GM18867 (cell line): ENCODE measurements around the gene PIK3C2G.
"Not testable (repeated sequence)": the region's sequence is repeated elsewhere in the genome, so short reads cannot be mapped to it uniquely, and the experiment has no call there.

Experiments used
- ATAC-seq: cut with Tn5 transposase; IDR thresholded peaks from one replicate; pipeline ENCODE4 v1.9.1; 2021; ENCODE audit warnings: mild to moderate bottlenecking, moderate library complexity; ENCODE audit not compliant: unreplicated experiment

The PIK3C2G gene

DNA sequence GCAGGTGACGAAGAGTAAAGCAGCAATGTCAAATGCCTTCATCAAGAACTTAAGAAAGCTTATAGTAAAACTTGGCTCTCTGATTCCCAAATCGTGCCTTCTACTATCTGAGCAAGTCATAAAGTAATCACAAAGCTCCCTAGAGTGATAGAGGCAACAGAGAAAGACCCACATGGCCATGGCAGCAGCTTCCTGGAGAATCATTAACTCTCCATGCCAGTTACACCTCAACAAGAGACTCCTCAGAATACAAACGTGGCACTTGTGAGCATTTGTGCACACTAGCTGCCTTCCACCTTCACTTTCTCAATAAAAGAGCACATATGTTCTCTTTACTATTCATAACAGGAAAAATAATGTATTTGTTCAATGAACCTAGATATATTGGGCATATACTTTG lies 428.5 kb downstream of the PIK3C2G start:
- ATAC-seq, result no peak

DNA sequence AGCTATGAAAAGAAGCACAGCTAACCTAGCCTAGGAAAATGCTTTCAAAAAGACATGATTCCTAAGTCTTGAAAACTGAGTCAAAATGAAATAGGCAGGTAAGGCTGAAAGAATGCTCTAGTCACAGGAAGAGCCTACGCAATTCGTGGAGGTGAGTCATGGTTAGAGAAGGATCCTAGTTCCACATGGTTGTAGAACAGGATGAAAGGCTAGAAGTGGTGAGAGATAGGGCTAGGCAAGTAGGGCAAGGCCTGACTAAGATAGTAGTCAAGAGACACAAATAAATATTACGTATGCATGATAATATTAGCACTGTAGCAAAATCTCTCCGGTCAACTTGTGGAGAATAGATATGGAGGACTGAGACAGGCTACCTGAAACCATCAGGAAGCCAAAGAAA lies 429.3 kb downstream of the PIK3C2G start:
- ATAC-seq, result no peak

DNA sequence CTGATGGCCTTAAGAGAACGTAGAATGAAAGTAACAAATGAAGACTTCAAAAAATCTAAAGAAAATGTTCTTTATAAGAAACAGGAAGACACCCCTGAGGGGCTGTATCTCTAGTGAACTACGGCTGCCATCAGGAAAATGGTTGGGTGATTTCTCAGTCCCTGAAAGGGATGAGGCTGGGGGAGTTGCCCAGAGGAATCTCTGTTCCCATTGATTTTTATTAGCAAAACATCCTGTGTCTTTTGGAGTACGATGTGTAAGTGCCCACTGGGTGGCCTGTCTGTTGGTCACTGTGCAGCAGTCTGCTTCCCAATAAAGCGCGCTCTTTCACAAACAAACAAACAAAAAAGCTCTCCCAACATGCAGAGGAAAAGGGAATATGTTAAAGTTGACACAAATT lies 432.7 kb downstream of the PIK3C2G start:
- ATAC-seq, result not testable (repeated sequence)

DNA sequence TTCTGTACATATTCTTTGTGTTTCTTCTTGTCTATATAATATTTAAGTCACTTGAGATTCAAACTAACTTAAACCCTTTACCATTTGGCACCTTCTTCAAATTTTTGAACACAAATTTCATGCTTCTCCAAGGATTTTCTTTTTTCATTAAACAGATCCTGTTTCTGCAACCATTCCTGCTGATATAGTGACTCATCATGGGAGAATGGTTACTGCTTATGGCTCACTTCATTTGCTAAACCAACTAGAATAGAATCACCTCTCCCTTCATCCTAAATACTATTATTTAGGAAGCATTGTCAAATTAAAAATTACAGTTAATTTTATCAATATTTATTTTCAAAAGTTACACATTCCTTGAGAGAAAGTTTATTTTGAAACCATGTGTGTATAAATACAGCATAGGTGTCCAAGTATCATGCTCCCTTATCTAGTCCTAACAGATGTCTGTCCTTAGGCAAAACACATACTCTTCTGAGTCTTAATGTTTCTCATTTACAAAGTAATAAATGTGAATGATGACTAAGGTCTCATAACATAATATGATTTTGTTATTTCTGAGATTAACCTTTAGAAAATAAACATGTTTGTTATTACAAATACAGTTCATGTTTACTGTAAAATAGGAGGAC lies 435.8 kb downstream of the PIK3C2G start:
- no peak for ATAC-seq
